ENCODE measurements around the gene WAPL. TPM values are rescaled to one million over a fixed set of nuclear protein-coding genes. Genes with fewer than 3 reads are reported as not detected.

The WAPL gene
- total and polyA plus RNA-seq, 2 of the 8 experiments (the other 6 are each of a cell fraction or from before 2014, with no cell fraction given) = 12.8 to 48.1 TPM

GRCh38 chr10:86393362-86393761 lies 128.2 kb downstream of the WAPL start:
- H3K27me3 ChIP-seq (replicated peaks in 1 of 4; ENCODE audit: control insufficient read depth in 3 of 4, extremely low read depth in 1 of 4, insufficient read depth in 3 of 4, low read length in 3 of 4) = peaks cover 0 to 15% (median 10%) of the 10 kb centered on the region in 4 experiments; a peak in 4 of 7 replicates
- no peak overlapping the region for H4K8ac ChIP-seq (ENCODE audit: extremely low read depth, insufficient read depth, low read length)
- no peak overlapping the region for H3K27ac ChIP-seq (ENCODE audit: low read depth, low read length)
- no peaks in the 10 kb centered on the region for H3K79me1 ChIP-seq (ENCODE audit: low read depth, low read length)
- no peak overlapping the region for H2AK5ac ChIP-seq (ENCODE audit: low read depth, low read length)
- H2AFZ ChIP-seq (ENCODE audit: low read length) = no peak overlapping the region
- H4K91ac ChIP-seq (replicated peaks; ENCODE audit: insufficient read length, low read length) = no peak overlapping the region
- H3K9me3 ChIP-seq (ENCODE audit: insufficient read depth in 2 of 2, low read depth in 1 of 2, low read length in 1 of 2) = no peaks in the 10 kb centered on the region
- no peak overlapping the region for H3K23ac ChIP-seq (ENCODE audit: insufficient read length)
- no peak overlapping the region for H2BK5ac ChIP-seq (ENCODE audit: low read depth, low read length)
- ChIA-PET POLR2A (ENCODE audit: partially characterized antibody) (no interaction called here), CTCF (ENCODE audit: partially characterized antibody) (interaction anchor here (0.5 to 9.2 kb wide), 5 partner anchors 11 to 218 kb away, joined by 3 to 54 read pairs (median 4); no protein-coding TSS in a partner anchor)
- no peaks in the 10 kb centered on the region for H3K36me3 ChIP-seq (ENCODE audit: control insufficient read depth in 2 of 4, insufficient read depth in 4 of 4, low read length in 3 of 4)
- H3K56ac ChIP-seq (replicated peaks; ENCODE audit: insufficient read length, low read depth, low read length) = no peak overlapping the region
- peak in 1 of 2 experiments; percentile 24 for DNase-seq (ENCODE audit: low read depth in 1 of 2, low spot score in 2 of 2)
- no peak overlapping the region for H2BK12ac ChIP-seq (ENCODE audit: low read depth, low read length)
- H3K4me1 ChIP-seq (replicated peaks in 1 of 4; ENCODE audit: control insufficient read depth in 3 of 4, insufficient read depth in 4 of 4, low read length in 3 of 4) = peaks cover 0 to 5% (median 2%) of the 10 kb centered on the region in 4 experiments; a peak in 4 of 7 replicates
- no peak overlapping the region for H3K18ac ChIP-seq (ENCODE audit: extremely low read depth, low read length)
- peaks cover 0 to 2% of the 10 kb centered on the region in 2 experiments for H4K20me1 ChIP-seq (replicated peaks in 1 of 2; ENCODE audit: control insufficient read depth in 1 of 2, insufficient read depth in 2 of 2, low read length in 2 of 2)
- peaks cover 9% of the 10 kb centered on the region; the same call in 1 of the 2 replicates for H3K23me2 ChIP-seq (ENCODE audit: low read depth, low read length)
- TF ChIP-seq TAF7 (optimal IDR thresholded peaks at IDR 0.05; ENCODE audit: borderline replicate concordance, low read depth, low read length) (no peak), POLR2AphosphoS5 (IDR thresholded peaks at IDR 0.05; ENCODE audit: low read depth, low read length) (no peak), EGR1 (IDR thresholded peaks at IDR 0.05; ENCODE audit: borderline replicate concordance, low read depth, low read length) (no peak), CREB1 (IDR thresholded peaks at IDR 0.05) (no peak), ASH2L (IDR thresholded peaks at IDR 0.05; ENCODE audit: low read length) (no peak)
- H3K14ac ChIP-seq (ENCODE audit: insufficient read length) = no peak overlapping the region
- no peak overlapping the region for H3K9ac ChIP-seq (replicated peaks in 1 of 4; ENCODE audit: extremely low read depth in 1 of 4, low read depth in 3 of 4, low read length in 3 of 4)
- no peak overlapping the region for H4K5ac ChIP-seq (ENCODE audit: insufficient read length, low read depth, low read length)
- no peak overlapping the region for H3K4ac ChIP-seq (replicated peaks; ENCODE audit: insufficient read length, low read depth, low read length)
- H3K79me2 ChIP-seq (ENCODE audit: control insufficient read depth in 1 of 2, insufficient read depth in 2 of 2, low read length in 2 of 2) = no peaks in the 10 kb centered on the region
- FAIRE-seq = no peak
- H2BK20ac ChIP-seq (ENCODE audit: low read length) = no peak overlapping the region
- 86% methylated on average over 9 of the region's 9 CpGs; no CpG with 5 or more reads in 1 of the 2 experiments for WGBS, 2 experiments (ENCODE audit: extremely low coverage in 1 of 2, insufficient coverage in 1 of 2, insufficient read length in 1 of 2, insufficient replicate concordance in 2 of 2, low coverage in 1 of 2, low lambda C conversion rate in 2 of 2, missing lambda C conversion rate in 1 of 2)
- H2BK15ac ChIP-seq (ENCODE audit: low read length) = no peak overlapping the region
- H2BK120ac ChIP-seq (replicated peaks; ENCODE audit: low read depth, low read length) = no peak overlapping the region
- H3K4me2 ChIP-seq (ENCODE audit: insufficient read depth in 1 of 2, low read depth in 2 of 2, low read length in 2 of 2) = no peak overlapping the region
- H3K4me3 ChIP-seq (ENCODE audit: extremely low read depth in 1 of 4, insufficient read depth in 2 of 4, low read depth in 3 of 4, low read length in 4 of 4) = no peak overlapping the region

Data from H1 (cell line).